DOHH2 (cell line): ENCODE results near the gene ADGRB2.

Experiments used
- CTCF ChIP-seq: fragments of 200-600 bp; sonication (generic); IDR thresholded peaks from one replicate; pipeline ENCODE4 v1.5.1; 2014; ENCODE audit warnings: antibody characterized with exemption, mild to moderate bottlenecking, low read depth, low read length; ENCODE audit not compliant: poor library complexity, severe bottlenecking
- EZH2phosphoT487 ChIP-seq: fragments of 200-600 bp; sonication (generic); IDR thresholded peaks from 2 replicates; pipeline ENCODE4 v1.6.1; 2017; ENCODE audit warnings: borderline replicate concordance, mild to moderate bottlenecking, antibody characterized with exemption, low read length, moderate library complexity, mixed read lengths

GRCh38 chr1:31758823-31759222 lies 5.3 kb downstream of the ADGRB2 start:
- TF ChIP-seq CTCF: no peak
- no peak for TF ChIP-seq EZH2phosphoT487
